Left forelimb (tissue), 1 donor: Measurements from ENCODE around the gene PKHD1.

Experiments used
- DNase-seq: peaks from one replicate; pipeline ENCODE4 v3.0.0-alpha.2; 2018; ENCODE audit warnings: low spot score

PKHD1 gene, protein sequence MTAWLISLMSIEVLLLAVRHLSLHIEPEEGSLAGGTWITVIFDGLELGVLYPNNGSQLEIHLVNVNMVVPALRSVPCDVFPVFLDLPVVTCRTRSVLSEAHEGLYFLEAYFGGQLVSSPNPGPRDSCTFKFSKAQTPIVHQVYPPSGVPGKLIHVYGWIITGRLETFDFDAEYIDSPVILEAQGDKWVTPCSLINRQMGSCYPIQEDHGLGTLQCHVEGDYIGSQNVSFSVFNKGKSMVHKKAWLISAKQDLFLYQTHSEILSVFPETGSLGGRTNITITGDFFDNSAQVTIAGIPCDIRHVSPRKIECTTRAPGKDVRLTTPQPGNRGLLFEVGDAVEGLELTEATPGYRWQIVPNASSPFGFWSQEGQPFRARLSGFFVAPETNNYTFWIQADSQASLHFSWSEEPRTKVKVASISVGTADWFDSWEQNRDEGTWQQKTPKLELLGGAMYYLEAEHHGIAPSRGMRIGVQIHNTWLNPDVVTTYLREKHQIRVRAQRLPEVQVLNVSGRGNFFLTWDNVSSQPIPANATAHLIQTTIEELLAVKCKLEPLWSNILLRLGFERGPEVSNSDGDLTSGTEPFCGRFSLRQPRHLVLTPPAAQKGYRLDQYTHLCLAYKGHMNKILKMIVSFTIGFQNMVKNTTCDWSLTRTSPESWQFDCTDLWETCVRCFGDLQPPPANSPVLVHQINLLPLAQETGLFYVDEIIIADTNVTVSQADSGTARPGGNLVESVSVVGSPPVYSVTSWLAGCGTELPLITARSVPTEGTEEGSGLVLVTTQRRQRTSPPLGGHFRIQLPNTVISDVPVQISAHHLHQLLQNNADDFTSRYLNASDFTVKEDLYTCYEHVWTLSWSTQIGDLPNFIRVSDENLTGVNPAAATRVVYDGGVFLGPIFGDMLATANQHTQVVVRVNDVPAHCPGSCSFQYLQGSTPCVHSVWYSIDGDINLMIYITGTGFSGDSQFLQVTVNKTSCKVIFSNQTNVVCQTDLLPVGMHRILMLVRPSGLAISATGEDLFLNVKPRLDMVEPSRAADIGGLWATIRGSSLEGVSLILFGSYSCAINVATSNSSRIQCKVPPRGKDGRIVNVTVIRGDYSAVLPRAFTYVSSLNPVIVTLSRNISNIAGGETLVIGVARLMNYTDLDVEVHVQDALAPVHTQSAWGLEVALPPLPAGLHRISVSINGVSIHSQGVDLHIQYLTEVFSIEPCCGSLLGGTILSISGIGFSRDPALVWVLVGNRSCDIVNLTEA (N-terminal part only)

GRCh38 chr6:52087498-52087999 lies at the start of gene PKHD1:
TSS of gene PKHD1 (minus strand) at chr6:52087613. CDS start at chr6:52084933, 2,680 bp downstream.
- no peak for DNase-seq

DNA sequence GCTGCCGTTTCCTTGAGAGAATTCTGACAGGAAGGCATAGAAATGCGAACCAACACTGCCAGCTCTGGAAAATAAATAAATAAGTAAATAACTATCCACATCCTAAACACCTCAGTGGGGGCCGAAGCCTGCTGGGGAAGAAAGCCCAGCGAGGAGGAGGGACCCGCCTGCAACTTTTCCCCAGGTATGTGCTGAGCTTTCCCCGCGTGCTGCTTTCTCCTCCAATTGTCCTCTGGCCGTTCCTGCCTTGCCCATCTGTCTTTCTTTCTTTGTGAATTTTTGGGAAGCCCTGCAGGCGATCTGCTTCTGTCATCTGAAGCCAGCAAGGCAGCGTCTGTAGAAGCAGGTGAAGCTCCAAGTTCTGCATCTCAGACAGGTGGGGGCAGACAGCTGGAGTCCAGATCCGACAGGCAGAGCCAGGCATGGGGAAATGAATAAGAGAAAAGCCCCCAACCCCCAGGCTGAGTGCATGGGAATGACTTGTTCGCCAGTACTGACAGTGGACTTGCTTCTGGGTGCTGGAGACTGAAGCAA lies 49.6 kb upstream of the PKHD1 start:
- no peak for DNase-seq

DNA sequence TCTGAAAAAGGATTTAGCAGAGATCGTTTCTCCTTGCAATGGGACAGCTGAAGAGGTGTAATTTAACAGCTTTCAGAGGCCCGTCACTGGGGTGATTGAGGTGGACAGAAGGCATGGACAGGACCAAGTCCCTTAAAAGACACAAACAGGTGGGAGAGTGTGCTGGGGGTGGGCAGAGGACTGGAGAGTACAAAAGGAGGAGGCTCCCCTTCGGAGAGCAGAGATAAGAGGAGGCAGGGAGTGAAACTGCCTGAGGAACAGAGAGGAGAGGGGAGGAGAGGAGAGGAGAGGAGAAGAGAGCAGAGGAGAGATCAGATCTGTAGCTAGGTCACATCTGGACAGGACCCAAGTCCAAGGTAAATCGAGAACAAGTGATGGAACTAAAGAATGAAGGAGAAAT lies 48.6 kb upstream of the PKHD1 start:
- no peak for DNase-seq

DNA sequence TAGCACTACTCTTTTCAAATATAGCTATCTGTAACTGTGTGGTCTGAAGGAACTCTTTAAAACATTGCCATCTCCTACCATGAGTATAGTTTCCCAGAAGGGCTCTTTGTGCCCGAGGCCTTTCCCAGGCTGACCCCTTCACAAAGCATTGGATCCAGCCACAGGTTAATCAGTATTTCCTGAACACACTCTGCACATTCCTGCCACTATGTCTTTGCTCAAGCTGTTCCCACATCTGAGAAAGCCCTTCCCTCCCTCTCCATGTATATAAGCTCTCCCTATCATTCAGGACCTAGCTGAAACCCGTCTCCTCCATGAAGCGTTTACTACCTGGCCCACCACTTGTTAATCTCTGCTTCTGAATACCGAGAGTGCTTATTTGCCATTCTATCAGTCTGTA lies 47.8 kb upstream of the PKHD1 start:
- DNase-seq = no peak

DNA sequence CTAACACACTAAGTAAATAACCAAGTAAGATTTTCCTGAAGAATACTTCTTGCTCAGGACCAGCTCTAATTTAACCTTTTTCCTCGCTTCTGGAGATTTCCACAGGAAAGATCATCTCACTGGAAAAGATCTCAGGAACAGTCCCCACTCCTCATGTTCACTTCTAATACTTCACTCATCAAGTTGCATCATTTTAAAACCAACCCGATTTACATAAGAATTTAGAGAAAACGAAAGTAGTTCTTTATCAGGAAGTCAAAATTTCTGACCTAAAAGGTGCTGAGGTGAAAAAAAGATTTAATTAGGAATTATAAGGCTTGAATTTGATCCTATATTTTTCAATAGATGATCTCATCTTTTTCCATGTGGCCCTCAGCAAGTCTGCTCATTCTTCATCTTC lies 46.6 kb upstream of the PKHD1 start:
- DNase-seq = no peak

GRCh38 chr6:52133324-52133723 lies 45.9 kb upstream of the PKHD1 start:
- no peak for DNase-seq

GRCh38 chr6:52132292-52132691 lies 44.9 kb upstream of the PKHD1 start:
- no peak for DNase-seq

GRCh38 chr6:52130440-52130839 lies 43.0 kb upstream of the PKHD1 start:
- DNase-seq = no peak

- DNase-seq = no peak
These were observed 40.5 kb upstream of the PKHD1 start for GRCh38 chr6:52127957-52128356.

DNA sequence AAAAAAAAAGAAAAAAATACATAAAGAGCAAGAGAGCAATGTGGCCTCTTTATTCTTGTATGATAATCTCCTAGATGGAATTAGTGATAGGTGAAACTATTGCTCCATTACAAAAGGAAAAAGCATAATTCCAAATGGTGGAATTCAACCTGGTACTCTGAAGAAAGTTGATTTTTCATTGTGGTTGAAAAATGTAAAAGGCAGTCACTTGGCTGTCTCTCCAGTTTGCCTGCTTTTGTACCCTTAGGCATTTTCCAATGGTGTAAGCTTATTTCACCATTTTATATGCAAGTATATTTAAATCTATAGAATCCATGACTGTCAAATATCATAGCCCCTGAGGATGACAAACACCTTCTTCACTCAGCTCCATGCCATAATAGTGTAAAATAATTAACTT lies 38.8 kb upstream of the PKHD1 start:
- DNase-seq = no peak

GRCh38 chr6:52125572-52125971 lies 38.2 kb upstream of the PKHD1 start:
- DNase-seq = no peak

DNA sequence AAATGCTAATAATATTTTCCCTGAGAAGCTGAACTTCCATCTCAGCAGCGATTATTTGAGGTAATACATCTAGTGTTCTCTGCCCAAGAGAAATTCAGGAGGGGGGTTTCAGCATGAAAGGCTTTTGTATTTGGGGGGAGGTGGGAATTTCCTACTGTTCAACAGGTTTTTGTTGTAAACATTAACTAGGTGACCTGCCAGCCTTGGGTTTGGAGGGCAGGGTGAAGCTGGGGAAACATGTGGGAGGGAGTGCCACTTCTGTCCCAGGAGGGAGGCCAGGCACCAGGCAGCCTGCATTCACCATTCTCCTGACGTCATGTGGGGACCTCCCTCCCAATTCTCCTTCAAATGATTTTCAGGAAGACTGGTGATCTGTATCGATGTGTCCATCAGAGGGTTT lies 37.7 kb upstream of the PKHD1 start:
- no peak for DNase-seq

- DNase-seq = no peak
These were observed 37.0 kb upstream of the PKHD1 start for GRCh38 chr6:52124126-52125121.

- no peak for DNase-seq
These were observed 35.8 kb upstream of the PKHD1 start for GRCh38 chr6:52123251-52123650.

DNA sequence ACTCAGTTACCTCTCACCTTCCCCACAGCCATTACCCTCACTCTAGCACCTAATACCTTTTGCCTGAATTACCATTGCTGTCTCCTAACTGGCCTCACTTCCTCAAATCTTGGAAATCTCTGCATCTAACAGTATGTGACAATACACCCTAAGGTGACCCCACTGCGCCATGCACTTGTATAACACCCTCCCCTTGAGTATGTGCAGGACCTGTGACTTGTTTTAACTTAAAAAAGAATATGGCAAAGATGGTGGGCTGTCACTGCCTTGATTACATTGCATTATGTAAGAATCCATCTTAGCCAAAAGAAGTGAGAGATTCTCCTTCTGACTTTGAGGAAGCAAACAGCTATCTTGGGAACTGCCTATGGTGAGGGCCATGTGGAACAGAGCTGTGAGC lies 29.9 kb upstream of the PKHD1 start:
- no peak for DNase-seq

GRCh38 chr6:52116605-52116948 lies 29.2 kb upstream of the PKHD1 start:
- no peak for DNase-seq

GRCh38 chr6:52115891-52116604 lies 28.6 kb upstream of the PKHD1 start:
- DNase-seq = no peak

DNA sequence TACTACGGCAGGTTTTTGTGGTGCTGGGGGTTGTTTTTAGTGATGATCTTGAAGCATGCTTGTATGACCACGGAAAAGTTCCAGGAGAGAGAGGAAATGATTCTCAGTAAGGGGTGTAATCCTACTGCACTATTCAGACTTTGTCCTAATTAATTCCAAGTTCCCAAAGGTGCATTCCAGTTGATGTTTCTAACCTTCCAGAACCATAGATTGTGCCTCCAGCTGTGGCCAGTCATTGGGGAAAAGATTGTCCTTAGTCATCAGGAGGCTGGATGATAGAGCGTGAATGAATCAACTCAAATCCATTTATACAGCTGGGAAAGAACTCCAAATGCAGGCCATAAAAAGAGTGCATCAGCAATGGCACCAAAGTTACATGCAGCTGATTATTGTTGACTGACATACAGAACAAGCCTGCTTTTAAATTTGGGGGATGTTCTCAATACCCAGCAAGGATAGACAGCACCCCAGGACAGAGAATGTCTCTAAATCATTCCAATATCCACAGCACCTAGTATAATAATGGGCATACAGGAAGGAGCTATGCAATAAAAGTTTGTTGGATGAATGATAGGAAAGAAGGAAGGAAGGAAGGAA lies 27.8 kb upstream of the PKHD1 start:
- no peak for DNase-seq

DNA sequence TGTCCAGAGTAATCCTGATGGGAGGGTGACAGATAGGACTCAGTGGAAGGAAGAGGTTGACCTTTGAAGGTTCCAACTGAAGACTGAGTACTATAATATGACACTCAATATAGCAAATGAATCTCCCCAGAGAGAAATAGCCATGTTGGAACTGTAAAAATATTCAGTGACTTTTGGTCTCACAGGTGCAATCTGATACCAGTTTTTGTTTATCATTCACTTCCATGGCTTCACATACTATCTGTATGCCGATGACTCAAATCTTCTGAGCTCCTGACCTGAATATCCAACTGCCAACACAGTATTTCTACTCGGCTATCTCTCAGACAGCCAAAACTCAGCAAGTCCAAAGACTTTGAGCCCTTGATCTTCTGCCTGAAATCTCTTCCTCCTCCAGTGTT lies 21.8 kb upstream of the PKHD1 start:
- DNase-seq = no peak

DNA sequence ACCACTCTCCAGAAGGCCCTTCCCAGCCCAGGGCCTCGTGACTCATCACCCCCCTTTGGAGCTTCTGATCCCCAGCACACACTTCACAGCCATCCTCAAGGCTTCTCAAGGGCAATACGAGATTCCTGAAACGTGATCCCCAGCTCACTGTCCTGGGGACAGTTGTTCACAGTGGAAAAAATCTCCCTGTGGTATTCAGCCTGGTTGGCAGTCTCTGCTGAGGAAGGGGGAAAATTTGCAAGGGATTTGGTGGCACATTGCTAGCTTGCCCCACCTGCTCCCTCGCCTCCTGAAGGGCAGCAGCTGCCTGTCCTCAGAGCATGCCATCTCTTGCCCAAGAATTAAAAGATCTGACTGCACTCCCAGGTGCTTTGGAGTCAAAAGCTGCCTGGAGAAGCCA lies 20.7 kb upstream of the PKHD1 start:
- DNase-seq = no peak
